NT2/D1 (cell line): ENCODE data around the gene PBX1.

Source experiments
- SUZ12 ChIP-seq: IDR thresholded peaks from 2 replicates; pipeline ENCODE4 v1.6.1; 2011; ENCODE audit not compliant: insufficient read length, insufficient read depth; ENCODE audit errors: extremely low read depth
- YY1 ChIP-seq: IDR thresholded peaks from 2 replicates; pipeline ENCODE4 v1.6.1; 2011; ENCODE audit not compliant: insufficient read length, insufficient read depth
- ZNF274 ChIP-seq: IDR thresholded peaks from 2 replicates; pipeline ENCODE4 v1.6.1; 2011; ENCODE audit warnings: mild to moderate bottlenecking, low read depth, low read length

DNA sequence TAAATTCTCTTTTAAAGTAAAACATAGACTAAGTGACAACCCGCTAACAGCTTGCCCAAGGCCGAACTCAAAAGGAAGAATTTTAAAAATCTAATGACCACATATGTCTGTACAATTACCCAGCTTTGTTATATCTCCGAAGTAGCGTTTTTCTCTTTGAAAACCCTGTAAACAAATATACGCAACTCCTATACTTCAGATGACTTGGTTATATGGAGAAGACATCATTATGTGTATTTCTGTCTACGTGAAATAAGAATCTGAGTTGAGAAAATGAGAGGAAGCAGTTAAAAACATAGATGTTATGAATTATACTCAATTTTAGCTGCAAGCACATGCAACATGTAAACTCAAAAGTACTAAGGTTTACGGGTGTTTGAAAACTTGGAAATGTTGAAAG lies 2.0 kb downstream of the PBX1 start:
- TF ChIP-seq ZNF274: no peak
- TF ChIP-seq YY1: no peak
- no peak for TF ChIP-seq SUZ12
